C4-2B (cell line): ENCODE measurements around the gene DSG3.

Experiments
- H3K27ac ChIP-seq: fragments of 450-650 bp; 2 replicates; pipeline ENCODE4 v1.5.1; 2017
- CTCF ChIP-seq: fragments of 450-650 bp; conservative IDR thresholded peaks from 2 replicates; pipeline ENCODE4 v1.5.1; 2017; ENCODE audit warnings: mild to moderate bottlenecking
- ZFX ChIP-seq: fragments of 450-650 bp; IDR thresholded peaks from 2 replicates; pipeline ENCODE4 v1.6.1; 2017

Gene DSG3

GRCh38 chr18:31430554-31430953, 17.0 kb upstream of the DSG3 start:
- H3K27ac ChIP-seq = no peak overlapping the region
- TF ChIP-seq ZFX (no peak), CTCF (no peak)

- H3K27ac ChIP-seq = no peak overlapping the region
- no peak for TF ChIP-seq ZFX
- TF ChIP-seq CTCF = no peak
Measured at GRCh38 chr18:31432316-31432715, 15.2 kb upstream of the DSG3 start.

- H3K27ac ChIP-seq = no peak overlapping the region
- TF ChIP-seq CTCF (no peak), ZFX (no peak)
Measured at GRCh38 chr18:31436825-31437224, 10.7 kb upstream of the DSG3 start.

- H3K27ac ChIP-seq = no peak overlapping the region
- TF ChIP-seq CTCF = no peak
- TF ChIP-seq ZFX = no peak
Measured at GRCh38 chr18:31438402-31438801, 9.1 kb upstream of the DSG3 start.

- H3K27ac ChIP-seq = no peak overlapping the region
- no peak for TF ChIP-seq CTCF
- no peak for TF ChIP-seq ZFX
Measured at GRCh38 chr18:31439807-31440325, 7.7 kb upstream of the DSG3 start.

GRCh38 chr18:31440787-31441186, 6.8 kb upstream of the DSG3 start:
- no peak overlapping the region for H3K27ac ChIP-seq
- no peak for TF ChIP-seq ZFX
- no peak for TF ChIP-seq CTCF

GRCh38 chr18:31441493-31441892, 6.0 kb upstream of the DSG3 start:
- no peak overlapping the region for H3K27ac ChIP-seq
- TF ChIP-seq CTCF = no peak
- no peak for TF ChIP-seq ZFX
